ENCODE measurements around the gene ANO6. TPM values are rescaled to one million over a fixed set of nuclear protein-coding genes. Genes with fewer than 3 reads are reported as not detected.

Gene ANO6
- polyA plus RNA-seq, 1 donor (not counting 4 experiments of a cell fraction or from before 2014, with no cell fraction given) = 64.3 TPM

- H3K4me2 ChIP-seq (ENCODE audit: control insufficient read depth, extremely low read depth, insufficient read depth, low read depth, low read length) = no peak overlapping the region
- no peaks in the 10 kb centered on the region for H3K4me1 ChIP-seq (ENCODE audit: control insufficient read depth, extremely low read depth, insufficient read depth, low read length)
- DNase-seq (ENCODE audit: low read depth, low spot score) (no peak), FAIRE-seq (no peak)
- H3K9me3 ChIP-seq (ENCODE audit: control insufficient read depth, low read depth, low read length) = no peaks in the 10 kb centered on the region
- no peaks in the 10 kb centered on the region for H3K36me3 ChIP-seq (ENCODE audit: control insufficient read depth in 2 of 2, extremely low read depth in 1 of 2, insufficient read depth in 2 of 2, low read length in 2 of 2)
- H3K4me3 ChIP-seq (ENCODE audit: control insufficient read depth in 2 of 3, extremely low read depth in 1 of 3, insufficient read depth in 2 of 3, low read depth in 1 of 3, low read length in 3 of 3) = no peak overlapping the region
- H3K27me3 ChIP-seq (ENCODE audit: control insufficient read depth, extremely low read depth, insufficient read depth, low read length) = peaks cover 3% of the 10 kb centered on the region
- H3K9me1 ChIP-seq (ENCODE audit: control insufficient read depth, extremely low read depth, insufficient read depth, low read length) = no peaks in the 10 kb centered on the region
- no peak for TF ChIP-seq EZH2 (IDR thresholded peaks at IDR 0.05; ENCODE audit: low read length)
- no peak for TF ChIP-seq CTCF (optimal IDR thresholded peaks at IDR 0.05 in 1 of 3, IDR thresholded peaks at IDR 0.05 in 1 of 3, conservative IDR thresholded peaks at IDR 0.05 in 1 of 3; ENCODE audit: extremely low read depth in 1 of 3, insufficient read depth in 2 of 3, low read length in 3 of 3)
- no peak overlapping the region for H2AFZ ChIP-seq (ENCODE audit: control insufficient read depth, low read length)
- H3K79me2 ChIP-seq (ENCODE audit: control insufficient read depth, insufficient read depth, low read length) = no peaks in the 10 kb centered on the region
- H3K9ac ChIP-seq (ENCODE audit: control insufficient read depth, extremely low read depth, insufficient read depth, low read length) = no peak overlapping the region
- no peak overlapping the region for H3K27ac ChIP-seq (ENCODE audit: control insufficient read depth, insufficient read depth, low read length)
- dilution Hi-C loops (cut with MboI; ENCODE audit: extremely low pct_ligation_motif_present, low sequenced_read_pairs) = no loop called here
- H4K20me1 ChIP-seq (ENCODE audit: control insufficient read depth, extremely low read depth, insufficient read depth, low read length) = no peaks in the 10 kb centered on the region
Measured at GRCh38 chr12:45469902-45470301, 254.0 kb downstream of the ANO6 start.

GRCh38 chr12:45473636-45474035 lies 257.7 kb downstream of the ANO6 start:
- H3K9me3 ChIP-seq (ENCODE audit: control insufficient read depth, low read depth, low read length) = no peaks in the 10 kb centered on the region
- no peak overlapping the region for H3K9ac ChIP-seq (ENCODE audit: control insufficient read depth, extremely low read depth, insufficient read depth, low read length)
- DNase-seq (ENCODE audit: low read depth, low spot score) (no peak), FAIRE-seq (no peak)
- no peak overlapping the region for H3K4me2 ChIP-seq (ENCODE audit: control insufficient read depth, extremely low read depth, insufficient read depth, low read depth, low read length)
- no peak overlapping the region for H3K4me3 ChIP-seq (ENCODE audit: control insufficient read depth in 2 of 3, extremely low read depth in 1 of 3, insufficient read depth in 2 of 3, low read depth in 1 of 3, low read length in 3 of 3)
- no peaks in the 10 kb centered on the region for H4K20me1 ChIP-seq (ENCODE audit: control insufficient read depth, extremely low read depth, insufficient read depth, low read length)
- H3K4me1 ChIP-seq (ENCODE audit: control insufficient read depth, extremely low read depth, insufficient read depth, low read length) = no peaks in the 10 kb centered on the region
- H3K9me1 ChIP-seq (ENCODE audit: control insufficient read depth, extremely low read depth, insufficient read depth, low read length) = no peaks in the 10 kb centered on the region
- no peaks in the 10 kb centered on the region for H3K27me3 ChIP-seq (ENCODE audit: control insufficient read depth, extremely low read depth, insufficient read depth, low read length)
- dilution Hi-C loops (cut with MboI; ENCODE audit: extremely low pct_ligation_motif_present, low sequenced_read_pairs) = no loop called here
- H3K36me3 ChIP-seq (ENCODE audit: control insufficient read depth in 2 of 2, extremely low read depth in 1 of 2, insufficient read depth in 2 of 2, low read length in 2 of 2) = no peaks in the 10 kb centered on the region
- TF ChIP-seq EZH2 (IDR thresholded peaks at IDR 0.05; ENCODE audit: low read length) (no peak), CTCF (optimal IDR thresholded peaks at IDR 0.05 in 1 of 3, IDR thresholded peaks at IDR 0.05 in 1 of 3, conservative IDR thresholded peaks at IDR 0.05 in 1 of 3; ENCODE audit: extremely low read depth in 1 of 3, insufficient read depth in 2 of 3, low read length in 3 of 3) (no peak)
- no peaks in the 10 kb centered on the region for H3K79me2 ChIP-seq (ENCODE audit: control insufficient read depth, insufficient read depth, low read length)
- H2AFZ ChIP-seq (ENCODE audit: control insufficient read depth, low read length) = no peak overlapping the region
- H3K27ac ChIP-seq (ENCODE audit: control insufficient read depth, insufficient read depth, low read length) = no peak overlapping the region

Data from keratinocyte (primary cell).